ENCODE measurements around the gene MEF2C.

GRCh38 chr5:88716101-88716500 is 166.9 kb downstream of the MEF2C start:
- TF ChIP-seq CTCF (IDR thresholded peaks at IDR 0.05) (no peak), POLR2A (IDR thresholded peaks at IDR 0.05) (no peak)

All from sigmoid colon (tissue), 3 donors.